Stimulated activated CD8-positive, alpha-beta memory T cell treated with anti-CD3 and anti-CD28 coated beads, Interleukin-2, amount 100 ng/mL, for 1 hour (primary cell): ENCODE measurements around the gene SUSD4.

ENCODE experiments used
- DNase-seq, 2 donors: peaks; one replicate each; pipeline ENCODE4 v3.0.0-alpha.2; 2020; ENCODE audit warnings: low read depth in 2 of 2

SUSD4 gene

GRCh38 chr1:223186800-223187199 is 177.2 kb downstream of the SUSD4 start:
- DNase-seq: no peak

GRCh38 chr1:223183268-223183862 is 180.6 kb downstream of the SUSD4 start:
- DNase-seq: no peak

- DNase-seq: no peak
Measured at GRCh38 chr1:223180731-223181321, 183.2 kb downstream of the SUSD4 start.

- DNase-seq: no peak
Measured at GRCh38 chr1:223179786-223180185, 184.2 kb downstream of the SUSD4 start.

GRCh38 chr1:223179280-223179679 is 184.7 kb downstream of the SUSD4 start:
- no peak for DNase-seq

GRCh38 chr1:223177681-223178080 is 186.3 kb downstream of the SUSD4 start:
- no peak for DNase-seq

- no peak for DNase-seq
Measured at GRCh38 chr1:223176437-223176836, 187.5 kb downstream of the SUSD4 start.

GRCh38 chr1:223175633-223176032 is 188.3 kb downstream of the SUSD4 start:
- DNase-seq: no peak

- no peak for DNase-seq
Measured at GRCh38 chr1:223175032-223175431, 188.9 kb downstream of the SUSD4 start.
